AG20443 (cell line): Measurements from ENCODE around the gene ZNF737.
"Not testable (repeated sequence)": the region's sequence is repeated elsewhere in the genome, so short reads cannot be mapped to it uniquely, and the experiment has no call there.

ENCODE experiments used
- DNase-seq: peaks from one replicate; pipeline ENCODE4 v3.0.0; 2012; ENCODE audit warnings: low spot score, mixed read lengths

ZNF737 gene

DNA sequence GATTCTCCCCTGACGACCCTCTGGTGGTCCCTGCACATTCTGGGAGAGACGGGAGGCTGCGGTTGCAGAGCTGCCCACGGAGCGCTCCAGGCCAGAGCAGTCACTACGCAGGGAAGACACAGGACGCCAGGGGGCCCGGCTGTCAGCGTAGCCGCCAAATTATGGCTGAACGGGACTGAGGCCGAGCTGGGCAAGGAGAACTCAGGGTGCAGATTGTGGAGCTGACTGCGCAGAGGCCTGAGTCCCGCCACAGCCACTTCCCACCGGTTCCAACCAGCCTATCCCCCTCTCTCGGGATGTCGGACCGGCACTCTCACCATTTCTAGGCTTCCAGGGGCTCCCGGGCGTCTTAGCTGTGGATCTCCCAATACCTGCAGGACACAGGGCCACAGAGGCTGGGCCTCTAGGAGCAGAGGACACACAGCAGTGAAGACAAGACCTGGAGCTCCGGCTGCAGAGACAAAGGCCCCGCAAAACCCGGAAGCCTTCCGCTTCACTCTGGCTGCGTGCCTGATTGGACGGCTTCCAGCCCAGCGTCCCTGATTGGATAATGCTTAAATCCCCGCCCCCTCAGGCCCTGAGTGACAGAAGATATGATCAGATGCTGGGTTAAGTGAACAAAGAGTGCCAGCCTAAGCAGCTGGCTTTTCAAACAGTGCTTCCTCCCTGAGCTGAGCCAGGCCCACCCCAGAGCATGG, at the start of gene ZNF737:
Gene ZNF737, minus strand, starts transcription at position 461 of the 698 bp plus-strand sequence. Its CDS starts 141 bp downstream, at position 320.
- peak; percentile 90 for DNase-seq

DNA sequence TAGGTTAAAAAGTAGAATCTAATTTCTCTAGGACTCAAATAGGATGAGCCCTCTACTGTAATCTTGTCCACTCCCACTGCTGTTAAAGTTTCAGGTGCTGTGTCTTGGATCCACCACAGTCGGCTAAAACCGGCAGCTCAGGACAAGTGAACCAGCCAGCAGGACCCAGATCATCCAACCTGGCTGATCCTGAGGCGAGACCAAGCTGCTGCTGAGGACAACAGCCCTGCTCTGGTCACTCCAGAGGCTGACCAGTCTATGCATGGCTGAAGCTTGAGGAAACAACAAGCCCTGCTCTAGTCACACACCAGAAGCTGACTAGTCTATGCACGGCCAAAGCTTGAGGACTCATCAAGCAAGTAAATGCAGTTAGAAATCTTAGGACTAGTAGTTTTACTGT, 49.4 kb upstream of the ZNF737 start:
- not testable (repeated sequence) for DNase-seq

DNA sequence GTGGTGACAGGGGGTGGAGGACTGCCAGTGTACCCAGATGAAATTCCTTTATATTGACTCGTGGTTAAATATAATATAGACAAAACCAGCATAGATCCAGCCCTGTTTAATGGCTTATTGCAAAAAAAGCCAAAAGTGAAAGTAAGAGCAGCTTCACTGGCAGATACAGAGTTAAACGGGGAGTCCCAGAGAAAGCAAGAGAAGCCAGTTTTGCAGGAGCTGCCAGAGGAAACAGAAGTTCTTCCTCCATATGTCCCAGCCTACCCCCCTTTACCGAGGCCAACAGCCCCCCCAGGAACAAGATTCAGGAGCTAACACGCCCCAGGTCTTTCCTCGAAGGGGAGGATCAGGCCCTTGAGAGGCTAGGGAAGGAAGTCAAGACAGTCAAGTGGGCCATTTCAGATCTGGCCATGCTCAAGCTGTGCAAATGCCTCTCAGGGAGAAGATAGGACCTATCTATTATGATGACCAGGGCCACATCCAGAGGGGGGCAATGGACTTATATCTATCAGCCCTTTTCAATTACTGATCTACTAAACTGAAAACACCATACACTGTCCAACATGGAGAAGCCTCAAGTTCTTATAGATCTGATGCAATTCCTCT, 47.2 kb upstream of the ZNF737 start:
- DNase-seq = no peak

DNA sequence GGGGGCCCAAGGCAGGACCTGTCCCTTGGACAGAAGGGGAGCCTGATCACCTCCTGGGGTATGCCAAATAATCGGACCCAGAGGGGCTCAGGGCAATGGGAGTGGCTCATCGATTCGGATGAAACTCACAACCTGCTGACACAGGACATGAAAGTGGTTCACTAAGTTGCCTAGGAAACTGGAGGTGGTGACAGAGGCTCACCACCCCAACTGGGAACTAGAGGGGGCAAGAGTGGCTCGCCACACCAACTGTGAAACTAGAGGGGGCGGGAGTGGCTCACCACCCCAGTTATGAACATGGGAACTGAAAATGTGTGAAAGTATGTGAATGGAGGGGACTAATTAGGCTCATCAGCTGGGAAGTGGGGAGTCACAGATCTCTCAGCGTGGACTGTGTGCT, 46.3 kb upstream of the ZNF737 start:
- no peak for DNase-seq

DNA sequence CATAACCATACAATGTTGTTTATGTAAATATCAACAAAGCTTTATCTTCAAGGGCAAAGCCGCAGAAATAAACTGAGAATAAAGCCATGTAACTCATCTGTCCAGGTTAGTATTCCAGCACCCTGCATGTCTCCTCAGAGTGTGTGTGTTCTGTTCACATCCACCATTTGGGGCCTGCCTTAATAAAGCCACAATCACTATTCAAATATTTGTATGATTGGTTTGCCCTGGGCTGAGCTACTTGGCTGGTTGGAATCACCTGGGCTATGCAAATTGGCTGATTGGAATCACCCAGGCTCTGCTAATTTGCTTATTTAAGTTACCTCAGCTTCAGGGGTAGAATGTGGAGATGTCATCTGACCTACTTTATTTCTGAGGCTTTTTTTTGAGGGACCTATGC, 42.4 kb upstream of the ZNF737 start:
- DNase-seq = no peak

DNA sequence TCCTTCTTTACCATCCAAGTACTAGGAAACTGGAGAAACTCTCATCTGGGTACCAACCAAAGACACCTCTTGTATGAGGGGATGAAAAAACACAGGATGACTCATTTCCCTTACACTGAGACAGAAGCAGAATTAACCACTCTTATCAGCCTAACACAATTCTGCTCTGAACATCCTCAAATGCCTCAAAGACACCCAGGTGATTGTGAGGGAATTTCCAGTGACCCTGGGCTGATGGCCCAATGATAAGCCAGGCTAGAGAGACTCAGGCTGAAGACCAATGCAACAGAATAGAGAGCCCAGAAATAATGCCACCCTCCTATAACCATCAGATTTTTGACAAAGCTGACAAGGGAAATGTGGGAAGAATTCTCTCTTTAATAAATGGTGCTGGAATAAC, 7.0 kb downstream of the ZNF737 start:
- DNase-seq = no peak

DNA sequence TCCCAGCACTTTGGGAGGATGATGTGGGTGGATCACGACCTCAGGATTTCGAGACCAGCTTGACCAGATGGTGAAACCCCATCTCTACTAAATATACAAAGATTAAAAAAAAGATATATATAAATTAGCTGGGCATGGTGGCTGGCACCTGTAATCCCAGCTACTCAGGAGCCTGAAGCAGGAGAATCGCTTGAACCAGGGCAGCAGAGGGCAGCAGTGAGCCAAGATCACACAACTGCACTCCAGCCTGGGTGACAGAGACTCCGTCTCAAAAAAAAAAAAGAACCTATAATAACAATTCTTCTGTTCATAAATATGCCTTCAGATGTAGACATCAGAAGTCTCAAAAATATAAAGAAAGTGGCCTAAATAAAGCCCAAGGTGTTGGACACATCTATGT, 7.6 kb downstream of the ZNF737 start:
- no peak for DNase-seq

DNA sequence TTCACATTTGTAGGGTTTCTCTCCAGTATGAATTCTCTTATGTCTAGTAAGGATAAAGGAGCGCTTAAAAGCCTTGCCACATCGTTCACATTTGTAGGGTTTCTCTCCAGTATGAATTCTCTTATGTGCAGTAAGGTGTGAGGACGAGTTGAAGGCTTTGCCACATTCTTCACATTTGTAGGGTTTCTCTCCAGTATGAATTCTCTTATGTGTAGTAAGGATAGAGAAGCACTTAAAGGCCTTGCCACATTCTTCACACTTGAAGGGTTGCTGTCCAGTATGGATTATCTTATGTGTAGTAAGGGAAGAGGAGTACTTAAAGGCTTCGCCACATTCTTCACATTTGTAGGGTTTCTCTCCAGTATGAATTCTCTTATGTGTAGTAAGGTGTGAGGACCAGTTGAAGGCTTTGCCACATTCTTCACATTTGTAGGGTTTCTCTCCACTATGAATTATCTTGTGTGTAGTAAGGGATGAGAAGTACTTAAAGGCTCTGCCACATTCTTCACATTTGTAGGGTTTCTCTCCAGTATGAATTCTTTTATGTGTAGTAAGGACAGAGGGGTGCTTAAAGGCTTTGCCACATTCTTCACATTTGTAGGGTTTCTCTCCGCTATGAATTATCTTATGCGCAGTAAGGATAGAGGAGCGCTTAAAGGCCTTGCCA, 20.8 kb downstream of the ZNF737 start:
- DNase-seq = not testable (repeated sequence)

DNA sequence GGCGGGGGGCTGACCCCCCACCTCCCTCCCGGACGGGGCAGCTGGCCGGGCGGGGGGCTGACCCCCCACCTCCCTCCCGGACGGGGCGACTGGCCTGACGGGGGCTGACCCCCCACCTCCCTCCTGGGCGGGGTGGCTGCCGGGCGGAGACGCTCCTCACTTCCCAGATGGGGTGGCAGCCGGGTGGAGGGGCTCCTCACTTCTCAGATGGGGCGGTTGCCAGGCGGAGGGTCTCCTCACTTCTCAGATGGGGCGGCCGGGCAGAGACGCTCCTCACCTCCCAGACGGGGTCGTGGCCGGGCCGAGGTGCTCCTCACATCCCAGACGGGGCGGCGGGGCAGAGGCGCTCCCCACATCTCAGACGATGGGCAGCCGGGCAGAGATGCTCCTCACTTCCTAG, 35.3 kb downstream of the ZNF737 start:
- not testable (repeated sequence) for DNase-seq

DNA sequence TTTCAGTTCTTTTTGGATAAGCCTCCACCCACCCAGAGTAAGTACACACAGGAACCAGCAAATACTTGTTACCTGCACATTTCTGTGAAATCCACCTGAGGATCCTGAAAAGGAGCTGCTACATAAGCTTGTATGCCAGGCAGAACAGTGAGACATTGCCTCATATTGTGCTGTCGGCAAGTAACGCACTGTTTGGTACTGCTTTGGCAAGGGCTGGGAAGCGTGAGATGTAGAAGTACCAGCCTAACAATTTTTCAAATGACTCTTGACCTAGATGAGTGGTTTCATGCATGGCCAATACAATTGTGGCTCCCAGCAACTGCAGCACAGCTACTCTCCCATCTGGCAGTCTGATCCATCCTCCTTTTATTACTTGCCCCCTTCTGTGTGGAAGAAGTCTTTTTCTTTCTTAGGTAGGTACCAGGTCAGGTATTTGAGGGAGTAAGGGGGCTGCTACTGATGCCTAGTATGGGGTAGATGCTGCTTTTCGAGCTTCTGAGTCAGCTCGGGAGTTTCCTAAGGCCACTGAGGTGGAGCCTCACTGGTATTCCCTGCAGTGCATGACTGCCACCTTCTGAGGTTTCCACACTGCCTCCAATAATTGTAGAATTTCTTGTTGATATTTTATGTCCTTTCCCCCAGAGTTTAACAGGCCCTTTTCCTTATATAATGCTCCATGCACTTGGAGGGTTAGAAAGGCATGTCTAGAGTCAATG, 52.2 kb downstream of the ZNF737 start:
- DNase-seq = no peak

DNA sequence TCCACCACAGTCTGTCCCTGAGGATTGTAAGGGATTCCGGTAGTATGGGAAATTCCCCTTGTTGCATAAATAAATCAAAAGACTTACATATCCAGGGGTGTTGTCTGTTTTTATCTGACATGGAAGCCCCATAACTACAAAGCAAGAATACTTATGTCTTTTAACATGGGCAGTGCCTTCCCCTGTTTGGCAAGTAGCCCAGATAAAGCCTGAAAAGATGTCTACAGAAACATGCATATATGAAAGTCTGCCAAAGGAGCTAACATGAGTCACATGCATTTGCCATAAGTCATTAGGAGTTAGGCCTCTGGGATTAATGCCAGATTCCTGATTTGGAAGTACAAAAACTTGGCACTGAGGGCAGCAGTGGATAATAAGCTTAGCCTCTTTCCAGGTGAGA, 62.1 kb downstream of the ZNF737 start:
- no peak for DNase-seq
